Panc1 (cell line): ENCODE results near the gene GJA3.

ENCODE experiments used
- CTCF ChIP-seq: fragments of 450-650 bp; IDR thresholded peaks from 2 replicates; pipeline ENCODE4 v1.5.1; 2017; ENCODE audit warnings: mild to moderate bottlenecking
- POLR2AphosphoS5 ChIP-seq: IDR thresholded peaks from 2 replicates; pipeline ENCODE4 v1.6.1; 2012; ENCODE audit warnings: mild to moderate bottlenecking, low read depth, low read length, moderate library complexity

DNA sequence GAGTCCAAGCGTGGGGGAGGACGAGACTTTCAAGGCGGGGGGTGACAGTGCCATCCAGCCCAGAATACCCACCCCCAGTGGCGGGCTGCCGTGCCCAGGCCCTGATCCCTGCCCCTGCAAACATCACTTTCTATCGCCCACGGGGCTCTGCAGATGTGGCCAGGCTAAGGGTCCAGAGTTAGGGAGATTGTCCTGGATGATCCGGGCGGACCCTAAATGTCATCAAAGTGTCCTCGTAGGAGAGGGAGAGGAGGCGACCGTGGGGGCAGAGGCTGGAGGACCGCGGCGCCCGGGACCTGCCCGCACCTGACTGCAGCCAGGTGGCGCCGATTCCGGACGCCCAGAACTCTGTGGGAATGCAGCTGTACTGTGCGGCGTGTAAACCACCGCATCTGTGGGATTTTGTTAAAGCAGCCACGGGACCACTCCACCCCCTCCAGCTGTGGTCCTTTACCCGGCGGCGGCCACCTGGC is 32.4 kb downstream of the GJA3 start:
- TF ChIP-seq CTCF (peak; percentile 66), POLR2AphosphoS5 (no peak)
